WI38 (cell line): ENCODE results near the gene TMC6.
A peak's percentile ranks its signal among the peaks of the same experiment; 100 is the strongest.

Experiments used
- H3K4me3 ChIP-seq: 2 replicates; pipeline ENCODE4 v1.5.1; 2011; ENCODE audit warnings: low read depth, mild to moderate bottlenecking, control low read depth, low read length
- CTCF ChIP-seq: IDR thresholded peaks from 2 replicates; pipeline ENCODE4 v1.5.1; 2012; ENCODE audit warnings: low read depth, mild to moderate bottlenecking, control low read depth, low read length

The TMC6 gene

GRCh38 chr17:78131172-78132083 lies 2.9 kb upstream of the TMC6 start:
- H3K4me3 ChIP-seq: no peak overlapping the region
- no peak for TF ChIP-seq CTCF

GRCh38 chr17:78130437-78131101 lies 2.0 kb upstream of the TMC6 start, which contains the start of gene TMC8:
TSS of gene TMC8 (plus strand) at chr17:78130771. CDS start at chr17:78131589, 818 bp downstream.
- no peak for TF ChIP-seq CTCF
- no peak within 1 kb of the TSS for H3K4me3 ChIP-seq

- no peak for TF ChIP-seq CTCF
- no peak overlapping the region for H3K4me3 ChIP-seq
These were observed 1.5 kb upstream of the TMC6 start for GRCh38 chr17:78130090-78130436.

GRCh38 chr17:78129351-78130089 lies 965 bp upstream of the TMC6 start:
- H3K4me3 ChIP-seq: no peak overlapping the region
- no peak for TF ChIP-seq CTCF

- peak overlapping the region; percentile 35 for H3K4me3 ChIP-seq
- no peak for TF ChIP-seq CTCF
These were observed 536 bp downstream of the TMC6 start for GRCh38 chr17:78127888-78128550.

- no peak overlapping the region for H3K4me3 ChIP-seq
- no peak for TF ChIP-seq CTCF
These were observed 1.2 kb downstream of the TMC6 start for GRCh38 chr17:78127239-78127887.
